Uterus (tissue), 2 donors: ENCODE results near the gene PURA.

Experiments used
- POLR2A ChIP-seq, 2 donors: fragments of 450-650 bp; IDR thresholded peaks; one replicate each; pipeline ENCODE4 v1.6.1; 2016; ENCODE audit warnings: antibody characterized with exemption in 2 of 2, mild to moderate bottlenecking in 1 of 2, moderate library complexity in 1 of 2
- TF ChIP-seq, protein P1 (sequence below), 4 experiments: fragments of 200-600 bp in 2 of 4; fragments of 450-650 bp in 2 of 4; sonication (generic) in 2 of 4; IDR thresholded peaks; one replicate each; pipeline ENCODE4 v1.5.1; 2016 to 2019; ENCODE audit warnings: antibody characterized with exemption in 4 of 4, mild to moderate bottlenecking in 2 of 4, moderate library complexity in 1 of 4

DNA sequence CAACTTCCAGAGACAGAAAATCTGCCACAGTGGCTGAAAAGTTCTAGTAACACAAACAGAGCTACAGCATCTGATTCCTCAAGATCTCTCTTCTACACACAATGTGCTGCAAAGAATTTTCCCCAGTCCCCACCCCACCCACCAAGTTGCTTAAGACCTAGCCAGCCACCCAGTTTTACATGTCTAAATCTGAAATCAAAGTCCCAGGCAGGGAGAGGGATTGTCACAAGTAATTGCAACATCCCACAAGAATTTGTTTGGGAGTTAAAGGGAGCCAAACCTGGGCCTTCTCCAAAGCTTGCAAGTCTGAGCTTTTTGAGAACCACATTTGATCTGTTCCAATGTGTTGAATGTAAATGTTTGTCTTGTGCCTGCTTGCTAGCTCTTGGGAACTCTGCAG is 27.3 kb downstream of the PURA start:
- TF ChIP-seq, protein P1, sequence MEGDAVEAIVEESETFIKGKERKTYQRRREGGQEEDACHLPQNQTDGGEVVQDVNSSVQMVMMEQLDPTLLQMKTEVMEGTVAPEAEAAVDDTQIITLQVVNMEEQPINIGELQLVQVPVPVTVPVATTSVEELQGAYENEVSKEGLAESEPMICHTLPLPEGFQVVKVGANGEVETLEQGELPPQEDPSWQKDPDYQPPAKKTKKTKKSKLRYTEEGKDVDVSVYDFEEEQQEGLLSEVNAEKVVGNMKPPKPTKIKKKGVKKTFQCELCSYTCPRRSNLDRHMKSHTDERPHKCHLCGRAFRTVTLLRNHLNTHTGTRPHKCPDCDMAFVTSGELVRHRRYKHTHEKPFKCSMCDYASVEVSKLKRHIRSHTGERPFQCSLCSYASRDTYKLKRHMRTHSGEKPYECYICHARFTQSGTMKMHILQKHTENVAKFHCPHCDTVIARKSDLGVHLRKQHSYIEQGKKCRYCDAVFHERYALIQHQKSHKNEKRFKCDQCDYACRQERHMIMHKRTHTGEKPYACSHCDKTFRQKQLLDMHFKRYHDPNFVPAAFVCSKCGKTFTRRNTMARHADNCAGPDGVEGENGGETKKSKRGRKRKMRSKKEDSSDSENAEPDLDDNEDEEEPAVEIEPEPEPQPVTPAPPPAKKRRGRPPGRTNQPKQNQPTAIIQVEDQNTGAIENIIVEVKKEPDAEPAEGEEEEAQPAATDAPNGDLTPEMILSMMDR (IDR thresholded peaks at IDR 0.05), result no peak
- TF ChIP-seq POLR2A (IDR thresholded peaks at IDR 0.05), result no peak
